ENCODE measurements around the gene MRPS22. TPM values are rescaled to one million over a fixed set of nuclear protein-coding genes. Genes with fewer than 3 reads are reported as not detected.

MRPS22 gene
- total RNA-seq, 1 donor from 2014 or later: 40.4 TPM

- H3K9ac ChIP-seq (ENCODE audit: low read length): no peak overlapping the region
- no peaks in the 10 kb centered on the region for H4K20me1 ChIP-seq (ENCODE audit: insufficient read depth, low read length)
- H3K9me3 ChIP-seq (ENCODE audit: insufficient read depth, low read depth, low read length): no peaks in the 10 kb centered on the region
- TF ChIP-seq EZH2 (IDR thresholded peaks at IDR 0.05; ENCODE audit: insufficient read depth, low read length) (no peak), CTCF (IDR thresholded peaks at IDR 0.05; ENCODE audit: insufficient read depth, low read depth, low read length) (no peak)
- H3K79me2 ChIP-seq (ENCODE audit: insufficient read depth, low read length): no peaks in the 10 kb centered on the region
- H2AFZ ChIP-seq (ENCODE audit: low read depth, low read length): no peak overlapping the region
- peaks cover 25% of the 10 kb centered on the region for H3K27me3 Mint-ChIP-seq (ENCODE audit: low read depth, unreplicated experiment)
- no peak overlapping the region for H3K27ac Mint-ChIP-seq (ENCODE audit: unreplicated experiment)
- H3K4me1 ChIP-seq (ENCODE audit: insufficient read depth, low read length): peaks cover 19% of the 10 kb centered on the region
- DNase-seq (ENCODE audit: low read depth) (no peak), FAIRE-seq (no peak)
- no peak overlapping the region for H3K4me3 Mint-ChIP-seq (ENCODE audit: unreplicated experiment)
- no peaks in the 10 kb centered on the region for H3K27me3 ChIP-seq (ENCODE audit: insufficient read depth, low read length)
- no peak overlapping the region for H3K4me3 ChIP-seq (ENCODE audit: insufficient read depth, low read depth, low read length)
- H3K36me3 Mint-ChIP-seq (ENCODE audit: low read depth, unreplicated experiment): no peaks in the 10 kb centered on the region
- peaks cover 2% of the 10 kb centered on the region for H3K9me3 Mint-ChIP-seq (ENCODE audit: unreplicated experiment)
- H3K27ac ChIP-seq (ENCODE audit: low read depth, low read length): no peak overlapping the region
- no peaks in the 10 kb centered on the region for H3K36me3 ChIP-seq (ENCODE audit: insufficient read depth, low read length)
- no peak overlapping the region for H3K4me2 ChIP-seq (ENCODE audit: low read length)
- H3K4me1 Mint-ChIP-seq (ENCODE audit: low read depth, unreplicated experiment): peaks cover 30% of the 10 kb centered on the region
Measured at GRCh38 chr3:139296141-139296718, 47.6 kb upstream of the MRPS22 start.

GRCh38 chr3:139297588-139298311, 46.1 kb upstream of the MRPS22 start:
- DNase-seq (ENCODE audit: low read depth) (no peak), FAIRE-seq (no peak)
- Histone ChIP-seq H3K79me2 (ENCODE audit: insufficient read depth, low read length) (no peaks in the 10 kb centered on the region), H3K9ac (ENCODE audit: low read length) (no peak overlapping the region), H2AFZ (ENCODE audit: low read depth, low read length) (no peak overlapping the region), H3K4me2 (ENCODE audit: low read length) (no peak overlapping the region), H4K20me1 (ENCODE audit: insufficient read depth, low read length) (no peaks in the 10 kb centered on the region), H3K4me1 (ENCODE audit: insufficient read depth, low read length) (peaks cover 32% of the 10 kb centered on the region), H3K4me3 (ENCODE audit: insufficient read depth, low read depth, low read length) (no peak overlapping the region), H3K9me3 (ENCODE audit: insufficient read depth, low read depth, low read length) (no peaks in the 10 kb centered on the region), H3K27ac (ENCODE audit: low read depth, low read length) (no peak overlapping the region), H3K36me3 (ENCODE audit: insufficient read depth, low read length) (no peaks in the 10 kb centered on the region), H3K27me3 (ENCODE audit: insufficient read depth, low read length) (no peaks in the 10 kb centered on the region)
- Mint-ChIP-seq H3K27me3 (ENCODE audit: low read depth, unreplicated experiment) (peaks cover 20% of the 10 kb centered on the region), H3K27ac (ENCODE audit: unreplicated experiment) (no peak overlapping the region), H3K4me3 (ENCODE audit: unreplicated experiment) (no peak overlapping the region), H3K9me3 (ENCODE audit: unreplicated experiment) (peaks cover 2% of the 10 kb centered on the region), H3K4me1 (ENCODE audit: low read depth, unreplicated experiment) (peaks cover 35% of the 10 kb centered on the region), H3K36me3 (ENCODE audit: low read depth, unreplicated experiment) (no peaks in the 10 kb centered on the region)
- no peak for TF ChIP-seq CTCF (IDR thresholded peaks at IDR 0.05; ENCODE audit: insufficient read depth, low read depth, low read length)
- TF ChIP-seq EZH2 (IDR thresholded peaks at IDR 0.05; ENCODE audit: insufficient read depth, low read length): no peak

All from astrocyte (in vitro differentiated cells and primary cell).